ENCODE results near the gene RBMX.
"Not testable (repeated sequence)": the region's sequence is repeated elsewhere in the genome, so short reads cannot be mapped to it uniquely, and the experiment has no call there.

The RBMX gene

DNA sequence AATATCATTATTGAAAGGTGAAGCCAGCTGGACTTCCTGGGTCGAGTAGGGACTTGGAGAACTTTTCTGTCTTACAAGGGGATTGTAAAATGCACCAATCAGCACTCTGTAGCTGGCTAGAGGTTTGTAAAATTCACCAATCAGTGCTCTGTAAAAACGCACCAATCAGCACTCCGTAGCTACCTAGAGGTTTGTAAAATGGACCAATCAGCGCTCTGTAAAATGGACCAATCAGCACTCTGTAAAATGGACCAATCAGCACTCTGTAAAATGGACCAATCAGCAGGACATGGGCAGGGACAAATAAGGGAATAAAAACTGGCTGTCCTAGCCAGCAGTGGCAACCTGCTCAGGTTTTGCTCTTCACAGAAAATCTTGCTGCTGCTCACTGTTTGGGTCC is 23.5 kb upstream of the RBMX start:
- not testable (repeated sequence) for H3K4me1 ChIP-seq (ENCODE audit: control insufficient read depth in 1 of 2, insufficient read depth in 2 of 2, low read length in 2 of 2); H3K27ac ChIP-seq (ENCODE audit: low read length); H3K27me3 ChIP-seq (ENCODE audit: low read depth, low read length); H3K4me3 ChIP-seq (ENCODE audit: low read depth in 1 of 2, low read length in 2 of 2); H3K36me3 ChIP-seq (ENCODE audit: control insufficient read depth in 1 of 2, insufficient read depth in 2 of 2, low read length in 2 of 2); H3K9me3 ChIP-seq (ENCODE audit: control insufficient read depth in 1 of 2, low read length in 2 of 2)

- H3K27ac ChIP-seq (ENCODE audit: low read length); H3K4me3 ChIP-seq (ENCODE audit: low read depth in 1 of 2, low read length in 2 of 2); H3K27me3 ChIP-seq (ENCODE audit: low read depth, low read length); H3K4me1 ChIP-seq (ENCODE audit: control insufficient read depth in 1 of 2, insufficient read depth in 2 of 2, low read length in 2 of 2); H3K36me3 ChIP-seq (ENCODE audit: control insufficient read depth in 1 of 2, insufficient read depth in 2 of 2, low read length in 2 of 2); H3K9me3 ChIP-seq (ENCODE audit: control insufficient read depth in 1 of 2, low read length in 2 of 2): not testable (repeated sequence)
Measured at GRCh38 chrX:136900071-136900470, 19.5 kb upstream of the RBMX start.

DNA sequence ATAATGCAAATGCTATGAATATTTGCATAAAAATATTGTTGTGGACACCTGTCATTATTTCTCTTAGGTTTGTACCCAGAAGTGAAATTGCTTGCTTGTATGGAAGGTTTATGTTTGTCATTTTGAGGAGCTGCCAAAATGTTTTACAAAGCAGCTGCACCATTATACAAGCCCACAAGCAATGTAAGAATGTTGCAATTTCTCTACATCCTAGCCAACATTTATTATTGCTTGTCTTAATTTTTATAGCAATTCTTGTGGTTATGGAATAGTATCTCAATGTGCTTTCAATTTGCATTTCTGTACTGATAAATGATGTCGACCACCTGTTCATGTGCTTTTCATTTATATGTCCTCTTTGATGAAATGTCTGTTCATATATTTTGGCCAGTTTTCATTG is 18.7 kb upstream of the RBMX start:
- H3K27ac ChIP-seq (ENCODE audit: low read length): no peak overlapping the region
- no peaks in the 10 kb centered on the region for H3K9me3 ChIP-seq (ENCODE audit: control insufficient read depth in 1 of 2, low read length in 2 of 2)
- no peak overlapping the region for H3K4me3 ChIP-seq (ENCODE audit: low read depth in 1 of 2, low read length in 2 of 2)

GRCh38 chrX:136898752-136899151 is 18.2 kb upstream of the RBMX start:
- not testable (repeated sequence) for H3K27me3 ChIP-seq (ENCODE audit: low read depth, low read length); H3K9me3 ChIP-seq (ENCODE audit: control insufficient read depth in 1 of 2, low read length in 2 of 2); H3K4me3 ChIP-seq (ENCODE audit: low read depth in 1 of 2, low read length in 2 of 2); H3K27ac ChIP-seq (ENCODE audit: low read length); H3K4me1 ChIP-seq (ENCODE audit: control insufficient read depth in 1 of 2, insufficient read depth in 2 of 2, low read length in 2 of 2); H3K36me3 ChIP-seq (ENCODE audit: control insufficient read depth in 1 of 2, insufficient read depth in 2 of 2, low read length in 2 of 2)

More for the DNA sequence above, 18.7 kb upstream of the RBMX start:
- Histone ChIP-seq H3K36me3 (ENCODE audit: control insufficient read depth in 1 of 2, insufficient read depth in 2 of 2, low read length in 2 of 2) (no peaks in the 10 kb centered on the region), H3K4me1 (ENCODE audit: control insufficient read depth in 1 of 2, insufficient read depth in 2 of 2, low read length in 2 of 2) (no peaks in the 10 kb centered on the region), H3K27me3 (ENCODE audit: low read depth, low read length) (no peaks in the 10 kb centered on the region)

- H3K36me3 ChIP-seq (ENCODE audit: control insufficient read depth in 1 of 2, insufficient read depth in 2 of 2, low read length in 2 of 2): no peaks in the 10 kb centered on the region
- H3K27ac ChIP-seq (ENCODE audit: low read length): no peak overlapping the region
- H3K9me3 ChIP-seq (ENCODE audit: control insufficient read depth in 1 of 2, low read length in 2 of 2): no peaks in the 10 kb centered on the region
- H3K27me3 ChIP-seq (ENCODE audit: low read depth, low read length): no peaks in the 10 kb centered on the region
- no peaks in the 10 kb centered on the region for H3K4me1 ChIP-seq (ENCODE audit: control insufficient read depth in 1 of 2, insufficient read depth in 2 of 2, low read length in 2 of 2)
- H3K4me3 ChIP-seq (ENCODE audit: low read depth in 1 of 2, low read length in 2 of 2): no peak overlapping the region
Measured at GRCh38 chrX:136896121-136896914, 15.8 kb upstream of the RBMX start.

DNA sequence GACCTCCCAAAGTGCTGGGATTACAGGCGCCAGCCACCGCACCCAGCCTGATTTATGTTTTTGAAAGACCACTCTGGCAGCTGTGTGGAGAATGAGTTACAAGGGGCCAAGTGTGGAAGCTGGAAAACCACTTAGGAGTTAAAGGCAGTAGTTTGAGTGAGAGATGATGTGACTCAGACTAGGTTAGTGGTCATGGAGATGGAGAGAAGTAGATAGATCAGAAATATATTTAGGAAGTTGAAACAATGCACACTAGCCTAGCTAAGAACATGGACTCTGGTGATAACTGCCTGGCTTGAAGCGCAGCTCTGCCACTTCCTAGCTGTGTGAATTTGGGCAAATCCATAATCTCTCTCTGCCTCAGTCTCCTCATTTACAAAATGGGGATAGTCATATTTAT is 11.9 kb upstream of the RBMX start:
- no peak overlapping the region for H3K27ac ChIP-seq (ENCODE audit: low read length)
- H3K9me3 ChIP-seq (ENCODE audit: control insufficient read depth in 1 of 2, low read length in 2 of 2): no peaks in the 10 kb centered on the region
- H3K4me3 ChIP-seq (ENCODE audit: low read depth in 1 of 2, low read length in 2 of 2): no peak overlapping the region
- no peaks in the 10 kb centered on the region for H3K36me3 ChIP-seq (ENCODE audit: control insufficient read depth in 1 of 2, insufficient read depth in 2 of 2, low read length in 2 of 2)
- H3K27me3 ChIP-seq (ENCODE audit: low read depth, low read length): no peaks in the 10 kb centered on the region
- no peaks in the 10 kb centered on the region for H3K4me1 ChIP-seq (ENCODE audit: control insufficient read depth in 1 of 2, insufficient read depth in 2 of 2, low read length in 2 of 2)

GRCh38 chrX:136890596-136890995 is 10.1 kb upstream of the RBMX start:
- not testable (repeated sequence) for H3K36me3 ChIP-seq (ENCODE audit: control insufficient read depth in 1 of 2, insufficient read depth in 2 of 2, low read length in 2 of 2); H3K27me3 ChIP-seq (ENCODE audit: low read depth, low read length); H3K9me3 ChIP-seq (ENCODE audit: control insufficient read depth in 1 of 2, low read length in 2 of 2); H3K27ac ChIP-seq (ENCODE audit: low read length); H3K4me1 ChIP-seq (ENCODE audit: control insufficient read depth in 1 of 2, insufficient read depth in 2 of 2, low read length in 2 of 2); H3K4me3 ChIP-seq (ENCODE audit: low read depth in 1 of 2, low read length in 2 of 2)

- H3K4me1 ChIP-seq (ENCODE audit: control insufficient read depth in 1 of 2, insufficient read depth in 2 of 2, low read length in 2 of 2): no peaks in the 10 kb centered on the region
- no peaks in the 10 kb centered on the region for H3K36me3 ChIP-seq (ENCODE audit: control insufficient read depth in 1 of 2, insufficient read depth in 2 of 2, low read length in 2 of 2)
- H3K27me3 ChIP-seq (ENCODE audit: low read depth, low read length): no peaks in the 10 kb centered on the region
- H3K9me3 ChIP-seq (ENCODE audit: control insufficient read depth in 1 of 2, low read length in 2 of 2): no peaks in the 10 kb centered on the region
- H3K4me3 ChIP-seq (ENCODE audit: low read depth in 1 of 2, low read length in 2 of 2): no peak overlapping the region
- no peak overlapping the region for H3K27ac ChIP-seq (ENCODE audit: low read length)
Measured at GRCh38 chrX:136889269-136889668, 8.7 kb upstream of the RBMX start.

DNA sequence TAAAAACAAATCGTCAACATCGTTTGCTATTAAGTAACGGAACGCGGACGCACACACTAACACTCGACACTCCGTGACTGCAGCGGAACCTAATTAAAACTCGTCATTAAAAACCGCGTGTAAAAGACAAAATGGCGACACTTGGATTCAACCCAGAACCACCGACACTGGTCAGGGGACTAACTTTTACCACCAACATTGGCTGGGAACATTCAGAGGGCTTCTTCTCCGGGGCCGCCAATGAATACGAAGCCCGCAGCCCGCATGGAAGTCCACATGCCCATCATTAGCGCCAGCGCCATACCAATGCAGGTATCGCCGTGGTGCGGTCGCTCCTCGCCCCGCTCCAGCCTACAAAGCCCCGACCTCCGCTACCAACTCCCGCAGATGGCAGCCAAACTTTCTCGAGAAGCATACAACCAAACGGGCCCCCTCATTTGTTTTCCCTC is 498 bp downstream of the RBMX start:
- Histone ChIP-seq H3K9me3 (ENCODE audit: control insufficient read depth in 1 of 2, low read length in 2 of 2) (no peaks in the 10 kb centered on the region), H3K27ac (ENCODE audit: low read length) (peak overlapping the region; percentile 98), H3K4me1 (ENCODE audit: control insufficient read depth in 1 of 2, insufficient read depth in 2 of 2, low read length in 2 of 2) (peaks cover 0 to 4% of the 10 kb centered on the region in 2 donors), H3K27me3 (ENCODE audit: low read depth, low read length) (no peaks in the 10 kb centered on the region), H3K36me3 (ENCODE audit: control insufficient read depth in 1 of 2, insufficient read depth in 2 of 2, low read length in 2 of 2) (peaks cover 4 to 9% of the 10 kb centered on the region in 2 donors), H3K4me3 (ENCODE audit: low read depth in 1 of 2, low read length in 2 of 2) (peak overlapping the region; percentile 77 to 97)

GRCh38 chrX:136879001-136879687 is 1.4 kb downstream of the RBMX start:
- Histone ChIP-seq H3K4me1 (ENCODE audit: control insufficient read depth in 1 of 2, insufficient read depth in 2 of 2, low read length in 2 of 2) (peaks cover 0 to 4% of the 10 kb centered on the region in 2 donors), H3K4me3 (ENCODE audit: low read depth in 1 of 2, low read length in 2 of 2) (peak overlapping the region; percentile 77 to 97), H3K9me3 (ENCODE audit: control insufficient read depth in 1 of 2, low read length in 2 of 2) (no peaks in the 10 kb centered on the region), H3K27me3 (ENCODE audit: low read depth, low read length) (no peaks in the 10 kb centered on the region), H3K36me3 (ENCODE audit: control insufficient read depth in 1 of 2, insufficient read depth in 2 of 2, low read length in 2 of 2) (peaks cover 13 to 16% of the 10 kb centered on the region in 2 donors), H3K27ac (ENCODE audit: low read length) (peak overlapping the region; percentile 98)

DNA sequence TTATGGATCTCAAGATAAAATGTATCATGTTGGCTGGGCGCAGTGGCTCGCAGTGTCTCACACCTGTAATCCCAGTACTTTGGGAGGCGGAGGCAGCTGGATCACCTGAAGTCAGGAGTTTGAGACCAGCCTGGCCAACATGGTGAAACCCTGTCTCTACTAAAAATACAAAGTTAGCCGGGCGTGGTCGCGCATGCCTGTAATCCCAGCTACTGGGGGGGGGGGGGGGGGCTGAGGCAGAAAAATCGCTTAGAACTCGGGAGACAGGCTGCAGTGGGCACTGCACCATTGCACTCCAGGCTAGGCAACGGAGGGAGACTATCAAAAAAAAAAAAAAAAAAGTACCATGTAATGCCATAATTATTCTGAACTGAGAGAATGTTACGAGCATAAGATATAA is 2.1 kb downstream of the RBMX start:
- H3K36me3 ChIP-seq (ENCODE audit: control insufficient read depth in 1 of 2, insufficient read depth in 2 of 2, low read length in 2 of 2): peaks cover 13 to 16% of the 10 kb centered on the region in 2 donors
- no peaks in the 10 kb centered on the region for H3K9me3 ChIP-seq (ENCODE audit: control insufficient read depth in 1 of 2, low read length in 2 of 2)
- peaks cover 0 to 4% of the 10 kb centered on the region in 2 donors for H3K4me1 ChIP-seq (ENCODE audit: control insufficient read depth in 1 of 2, insufficient read depth in 2 of 2, low read length in 2 of 2)
- H3K27me3 ChIP-seq (ENCODE audit: low read depth, low read length): no peaks in the 10 kb centered on the region
- peak overlapping the region; percentile 77 to 97 for H3K4me3 ChIP-seq (ENCODE audit: low read depth in 1 of 2, low read length in 2 of 2)
- no peak overlapping the region for H3K27ac ChIP-seq (ENCODE audit: low read length)

Data from muscle layer of duodenum (tissue), 2 donors.